Parathyroid adenoma (tissue), 2 donors: Measurements from ENCODE around the gene SP8.

ENCODE experiments used
- H2AFZ ChIP-seq: fragments of 300-600 bp; sonication (generic); one replicate; pipeline ENCODE4 v1.7.0; 2017; ENCODE audit warnings: antibody characterized with exemption, mild to moderate bottlenecking
- H3K27ac ChIP-seq: fragments of 300-600 bp; sonication (generic); one replicate; pipeline ENCODE4 v1.7.0; 2017
- H3K27me3 ChIP-seq: fragments of 300-600 bp; sonication (generic); one replicate; pipeline ENCODE4 v1.7.0; 2017; ENCODE audit warnings: low read length; ENCODE audit not compliant: control insufficient read depth, insufficient read depth
- H3K36me3 ChIP-seq: fragments of 300-600 bp; sonication (generic); one replicate; pipeline ENCODE4 v1.7.0; 2017; ENCODE audit warnings: low read length; ENCODE audit not compliant: control insufficient read depth, insufficient read depth
- H3K4me1 ChIP-seq: fragments of 300-600 bp; sonication (generic); one replicate; pipeline ENCODE4 v1.7.0; 2017; ENCODE audit warnings: control low read depth
- H3K4me2 ChIP-seq: fragments of 300-600 bp; sonication (generic); one replicate; pipeline ENCODE4 v1.7.0; 2017; ENCODE audit warnings: low read length
- H3K4me3 ChIP-seq: fragments of 300-600 bp; sonication (generic); one replicate; pipeline ENCODE4 v1.7.0; 2017; ENCODE audit warnings: low read depth, low read length
- H3K79me2 ChIP-seq: fragments of 300-600 bp; sonication (generic); one replicate; pipeline ENCODE4 v1.7.0; 2017; ENCODE audit warnings: control low read depth
- H3K9ac ChIP-seq: fragments of 300-600 bp; sonication (generic); one replicate; pipeline ENCODE4 v1.7.0; 2017; ENCODE audit warnings: mild to moderate bottlenecking
- H3K9me3 ChIP-seq: fragments of 300-600 bp; sonication (generic); one replicate; pipeline ENCODE4 v1.7.0; 2017; ENCODE audit warnings: low read length; ENCODE audit not compliant: control insufficient read depth
- TF ChIP-seq, protein P1 (sequence below): fragments of 300-600 bp; sonication (generic); IDR thresholded peaks from one replicate; pipeline ENCODE4 v1.7.0; 2017; ENCODE audit warnings: antibody characterized with exemption, mild to moderate bottlenecking
- donor health status: primary hyperparathyroidism.

SP8 gene

DNA sequence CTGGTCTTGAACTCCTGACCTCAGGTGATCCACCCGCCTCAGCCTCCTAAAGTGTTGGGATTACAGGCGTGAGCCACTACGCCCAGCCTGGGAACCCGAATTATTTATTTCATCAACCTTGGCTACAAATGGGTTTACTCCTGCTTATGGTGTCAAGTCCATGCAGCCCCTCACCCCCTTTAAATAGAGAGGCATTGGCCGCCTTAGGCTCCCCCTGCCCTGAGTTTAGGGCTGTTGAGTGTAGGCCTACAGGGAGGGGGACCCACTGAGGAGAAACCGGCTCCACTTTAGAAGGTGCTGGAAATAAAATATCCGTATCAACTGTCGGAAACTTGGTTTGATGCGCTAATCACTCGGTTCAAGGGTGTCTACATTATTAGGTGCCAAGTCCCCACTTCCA lies 8.7 kb upstream of the SP8 start:
- Histone ChIP-seq H3K4me2 (no peak overlapping the region), H3K4me1 (peaks cover 5% of the 10 kb centered on the region), H2AFZ (no peak overlapping the region), H3K27ac (no peak overlapping the region), H3K9ac (no peak overlapping the region), H3K79me2 (no peaks in the 10 kb centered on the region), H3K27me3 (peaks cover 27% of the 10 kb centered on the region), H3K4me3 (no peak overlapping the region), H3K9me3 (no peaks in the 10 kb centered on the region), H3K36me3 (no peaks in the 10 kb centered on the region)
- TF ChIP-seq, protein P1, sequence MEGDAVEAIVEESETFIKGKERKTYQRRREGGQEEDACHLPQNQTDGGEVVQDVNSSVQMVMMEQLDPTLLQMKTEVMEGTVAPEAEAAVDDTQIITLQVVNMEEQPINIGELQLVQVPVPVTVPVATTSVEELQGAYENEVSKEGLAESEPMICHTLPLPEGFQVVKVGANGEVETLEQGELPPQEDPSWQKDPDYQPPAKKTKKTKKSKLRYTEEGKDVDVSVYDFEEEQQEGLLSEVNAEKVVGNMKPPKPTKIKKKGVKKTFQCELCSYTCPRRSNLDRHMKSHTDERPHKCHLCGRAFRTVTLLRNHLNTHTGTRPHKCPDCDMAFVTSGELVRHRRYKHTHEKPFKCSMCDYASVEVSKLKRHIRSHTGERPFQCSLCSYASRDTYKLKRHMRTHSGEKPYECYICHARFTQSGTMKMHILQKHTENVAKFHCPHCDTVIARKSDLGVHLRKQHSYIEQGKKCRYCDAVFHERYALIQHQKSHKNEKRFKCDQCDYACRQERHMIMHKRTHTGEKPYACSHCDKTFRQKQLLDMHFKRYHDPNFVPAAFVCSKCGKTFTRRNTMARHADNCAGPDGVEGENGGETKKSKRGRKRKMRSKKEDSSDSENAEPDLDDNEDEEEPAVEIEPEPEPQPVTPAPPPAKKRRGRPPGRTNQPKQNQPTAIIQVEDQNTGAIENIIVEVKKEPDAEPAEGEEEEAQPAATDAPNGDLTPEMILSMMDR, result no peak

DNA sequence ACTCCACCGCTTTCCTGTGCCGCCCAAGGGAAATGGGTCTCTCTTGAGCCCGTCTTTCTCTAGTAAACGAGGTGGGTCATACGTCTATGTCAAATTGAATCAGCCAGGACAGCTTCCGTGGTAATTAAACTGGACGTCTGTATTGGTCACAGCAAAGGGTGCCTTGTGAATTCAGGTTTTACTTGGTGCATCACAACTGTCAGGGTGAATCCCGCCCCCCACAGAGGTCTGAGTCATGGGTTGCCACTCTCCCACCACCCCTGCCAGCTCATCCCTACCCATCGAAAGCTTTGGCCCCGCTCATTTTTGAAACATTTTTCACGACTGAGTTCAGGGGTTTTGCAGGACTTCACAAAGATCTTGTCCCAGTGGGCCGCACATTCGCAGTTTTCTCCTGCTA lies 8.0 kb upstream of the SP8 start:
- Histone ChIP-seq H3K4me1 (peaks cover 5% of the 10 kb centered on the region), H3K79me2 (no peaks in the 10 kb centered on the region), H3K4me2 (no peak overlapping the region), H3K4me3 (no peak overlapping the region), H3K9ac (no peak overlapping the region), H3K27ac (no peak overlapping the region), H2AFZ (no peak overlapping the region), H3K9me3 (no peaks in the 10 kb centered on the region), H3K27me3 (peaks cover 27% of the 10 kb centered on the region), H3K36me3 (no peaks in the 10 kb centered on the region)
- TF ChIP-seq, protein P1, result no peak

DNA sequence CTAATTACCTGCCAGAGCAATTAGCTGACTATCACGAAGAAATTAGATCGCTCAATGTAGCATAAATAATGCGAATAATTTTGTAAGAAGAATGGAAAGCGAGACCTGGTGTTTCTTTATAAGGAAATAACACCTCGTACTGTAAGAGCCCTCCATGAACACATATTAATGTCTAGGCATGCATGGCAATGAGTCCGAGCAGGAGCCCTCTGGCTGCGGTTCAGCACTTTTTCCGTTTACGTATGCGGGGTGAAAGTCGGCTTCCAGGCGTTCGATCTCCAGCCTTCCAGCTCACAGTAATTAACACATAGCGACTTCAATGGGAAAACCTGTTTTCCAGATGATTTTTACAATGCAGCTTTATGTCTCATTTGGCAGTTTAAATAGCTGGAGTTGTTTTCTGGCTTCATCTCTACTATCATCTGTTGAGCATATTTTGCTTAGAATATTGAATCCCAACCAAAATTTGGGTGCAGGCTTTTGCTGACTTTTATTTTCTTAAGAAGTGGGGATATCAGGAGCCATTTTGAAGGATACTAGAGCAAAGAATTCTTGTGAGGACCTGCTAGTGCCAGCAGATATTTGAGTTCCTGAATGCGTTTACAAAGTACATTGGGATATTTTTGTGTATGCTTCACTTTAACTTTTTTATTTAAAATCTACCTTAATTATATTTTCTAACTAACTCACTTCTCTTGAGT lies 7.2 kb upstream of the SP8 start:
- H3K4me3 ChIP-seq, result no peak overlapping the region
- H3K4me2 ChIP-seq, result no peak overlapping the region
- H2AFZ ChIP-seq, result no peak overlapping the region
- H3K9ac ChIP-seq, result no peak overlapping the region
- peaks cover 4% of the 10 kb centered on the region for H3K4me1 ChIP-seq
- no peak overlapping the region for H3K27ac ChIP-seq
- H3K79me2 ChIP-seq, result no peaks in the 10 kb centered on the region
- H3K9me3 ChIP-seq, result no peaks in the 10 kb centered on the region
- no peaks in the 10 kb centered on the region for H3K36me3 ChIP-seq
- peaks cover 34% of the 10 kb centered on the region for H3K27me3 ChIP-seq
- TF ChIP-seq, protein P1, result no peak

DNA sequence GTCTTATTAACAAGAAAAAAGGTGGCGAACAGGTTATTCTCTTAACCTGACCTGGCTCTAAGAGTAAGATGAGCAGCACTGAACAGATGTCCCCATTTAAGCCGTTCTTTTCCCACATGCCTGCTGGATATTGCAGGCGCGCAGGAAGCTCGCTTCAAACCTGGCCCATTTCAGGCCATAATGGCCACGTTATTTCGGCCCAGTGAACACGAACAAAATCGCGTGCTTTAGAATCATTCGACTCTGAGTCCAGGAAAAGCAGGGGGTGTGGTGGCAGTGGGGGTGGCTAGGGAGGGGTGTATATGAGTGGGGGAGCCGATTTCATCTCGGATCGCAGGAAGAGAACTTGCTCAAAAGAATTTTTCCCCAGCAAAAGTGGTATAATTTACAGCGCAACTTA lies 6.6 kb upstream of the SP8 start:
- TF ChIP-seq, protein P1, result no peak
- peaks cover 36% of the 10 kb centered on the region for H3K27me3 ChIP-seq
- no peak overlapping the region for H3K4me2 ChIP-seq

More for the DNA sequence above, 6.6 kb upstream of the SP8 start:
- Histone ChIP-seq H3K4me1 (peaks cover 2% of the 10 kb centered on the region), H3K9me3 (no peaks in the 10 kb centered on the region), H3K27ac (no peak overlapping the region), H3K79me2 (no peaks in the 10 kb centered on the region), H2AFZ (no peak overlapping the region), H3K36me3 (no peaks in the 10 kb centered on the region), H3K9ac (no peak overlapping the region), H3K4me3 (no peak overlapping the region)
